ENCODE results near the gene GPX3.

GPX3 gene

GRCh38 chr5:151004499-151004898 lies 15.9 kb upstream of the GPX3 start:
- Histone ChIP-seq H2BK120ac (ENCODE audit: low read depth, low read length) (no peak overlapping the region), H3K9ac (ENCODE audit: low read depth, low read length, poor library complexity) (no peak overlapping the region), H2AFZ (ENCODE audit: low read length) (no peak overlapping the region), H3K36me3 (replicated peaks in 1 of 2; ENCODE audit: control insufficient read depth in 2 of 2, insufficient read depth in 2 of 2, low read length in 2 of 2) (no peaks in the 10 kb centered on the region), H4K8ac (ENCODE audit: low read depth, low read length) (no peak overlapping the region), H3K23ac (ENCODE audit: low read depth, low read length, poor library complexity) (no peak overlapping the region), H3K4me2 (ENCODE audit: insufficient read depth, low read length, poor library complexity, severe bottlenecking) (no peak overlapping the region), H2BK15ac (ENCODE audit: low read length) (no peak overlapping the region), H3K18ac (ENCODE audit: low read length) (no peak overlapping the region), H3K27me3 (ENCODE audit: control insufficient read depth in 3 of 3, insufficient read depth in 3 of 3, low read depth in 1 of 3, low read length in 3 of 3) (peaks cover 0 to 4% (median 0%) of the 10 kb centered on the region in 3 experiments), H3K79me1 (ENCODE audit: low read depth, low read length) (no peaks in the 10 kb centered on the region), H3K9me3 (replicated peaks in 1 of 2; ENCODE audit: control insufficient read depth in 2 of 2, insufficient read depth in 1 of 2, low read depth in 1 of 2, low read length in 2 of 2) (no peaks in the 10 kb centered on the region), H2AK5ac (ENCODE audit: low read depth, low read length) (no peak overlapping the region), H3K4ac (ENCODE audit: low read length) (no peak overlapping the region), H2BK5ac (ENCODE audit: low read length) (no peak overlapping the region), H4K91ac (ENCODE audit: low read depth, low read length, poor library complexity) (no peak overlapping the region), H3K14ac (ENCODE audit: low read length) (no peak overlapping the region), H2BK12ac (ENCODE audit: low read length) (no peak overlapping the region), H3K4me3 (ENCODE audit: low read length in 2 of 2) (no peak overlapping the region), H3K27ac (replicated peaks; ENCODE audit: low read length) (no peak overlapping the region), H3K4me1 (ENCODE audit: control insufficient read depth in 2 of 2, insufficient read depth in 1 of 2, low read depth in 1 of 2, low read length in 2 of 2) (peaks cover 0 to 8% of the 10 kb centered on the region in 2 donors)
- DNase-seq (ENCODE audit: low spot score): no peak
- no CpG with 5 or more reads among the region's 2 CpGs for WGBS, 2 donors (ENCODE audit: extremely low coverage in 2 of 2, insufficient read length in 2 of 2, insufficient replicate concordance in 1 of 2)

- H3K27me3 ChIP-seq (ENCODE audit: control insufficient read depth in 3 of 3, insufficient read depth in 3 of 3, low read depth in 1 of 3, low read length in 3 of 3): no peaks in the 10 kb centered on the region
- H3K79me1 ChIP-seq (ENCODE audit: low read depth, low read length): no peaks in the 10 kb centered on the region
- H2BK120ac ChIP-seq (ENCODE audit: low read depth, low read length): no peak overlapping the region
- no peak for DNase-seq (ENCODE audit: low spot score)
- H2BK15ac ChIP-seq (ENCODE audit: low read length): no peak overlapping the region
- H3K4me2 ChIP-seq (ENCODE audit: insufficient read depth, low read length, poor library complexity, severe bottlenecking): no peak overlapping the region
- H2AK5ac ChIP-seq (ENCODE audit: low read depth, low read length): no peak overlapping the region
- H4K8ac ChIP-seq (ENCODE audit: low read depth, low read length): no peak overlapping the region
- H3K9ac ChIP-seq (ENCODE audit: low read depth, low read length, poor library complexity): no peak overlapping the region
- no peak overlapping the region for H3K23ac ChIP-seq (ENCODE audit: low read depth, low read length, poor library complexity)
- no CpG with 5 or more reads among the region's 5 CpGs for WGBS, 2 donors (ENCODE audit: extremely low coverage in 2 of 2, insufficient read length in 2 of 2, insufficient replicate concordance in 1 of 2)
- H3K14ac ChIP-seq (ENCODE audit: low read length): no peak overlapping the region
- no peak overlapping the region for H2BK12ac ChIP-seq (ENCODE audit: low read length)
- H3K18ac ChIP-seq (ENCODE audit: low read length): no peak overlapping the region
- no peaks in the 10 kb centered on the region for H3K9me3 ChIP-seq (replicated peaks in 1 of 2; ENCODE audit: control insufficient read depth in 2 of 2, insufficient read depth in 1 of 2, low read depth in 1 of 2, low read length in 2 of 2)
- no peak overlapping the region for H3K4ac ChIP-seq (ENCODE audit: low read length)
- H4K91ac ChIP-seq (ENCODE audit: low read depth, low read length, poor library complexity): no peak overlapping the region
- no peaks in the 10 kb centered on the region for H3K36me3 ChIP-seq (replicated peaks in 1 of 2; ENCODE audit: control insufficient read depth in 2 of 2, insufficient read depth in 2 of 2, low read length in 2 of 2)
- peaks cover 0 to 8% of the 10 kb centered on the region in 2 donors for H3K4me1 ChIP-seq (ENCODE audit: control insufficient read depth in 2 of 2, insufficient read depth in 1 of 2, low read depth in 1 of 2, low read length in 2 of 2)
- no peak overlapping the region for H3K27ac ChIP-seq (replicated peaks; ENCODE audit: low read length)
- H2AFZ ChIP-seq (ENCODE audit: low read length): no peak overlapping the region
- no peak overlapping the region for H2BK5ac ChIP-seq (ENCODE audit: low read length)
- H3K4me3 ChIP-seq (ENCODE audit: low read length in 2 of 2): no peak overlapping the region
These were observed 15.0 kb upstream of the GPX3 start for GRCh38 chr5:151005187-151005949.

- H3K18ac ChIP-seq (ENCODE audit: low read length): no peak overlapping the region
- H3K27ac ChIP-seq (replicated peaks; ENCODE audit: low read length): no peak overlapping the region
- no peak for DNase-seq (ENCODE audit: low spot score)
- no peak overlapping the region for H2AK5ac ChIP-seq (ENCODE audit: low read depth, low read length)
- no peaks in the 10 kb centered on the region for H3K79me1 ChIP-seq (ENCODE audit: low read depth, low read length)
- no peak overlapping the region for H3K4me2 ChIP-seq (ENCODE audit: insufficient read depth, low read length, poor library complexity, severe bottlenecking)
- H3K4ac ChIP-seq (ENCODE audit: low read length): no peak overlapping the region
- no peak overlapping the region for H3K14ac ChIP-seq (ENCODE audit: low read length)
- H3K4me1 ChIP-seq (ENCODE audit: control insufficient read depth in 2 of 2, insufficient read depth in 1 of 2, low read depth in 1 of 2, low read length in 2 of 2): peaks cover 0 to 8% of the 10 kb centered on the region in 2 donors
- H4K91ac ChIP-seq (ENCODE audit: low read depth, low read length, poor library complexity): no peak overlapping the region
- H2BK5ac ChIP-seq (ENCODE audit: low read length): no peak overlapping the region
- H3K23ac ChIP-seq (ENCODE audit: low read depth, low read length, poor library complexity): no peak overlapping the region
- H2BK120ac ChIP-seq (ENCODE audit: low read depth, low read length): no peak overlapping the region
- WGBS, 2 donors (ENCODE audit: extremely low coverage in 2 of 2, insufficient read length in 2 of 2, insufficient replicate concordance in 1 of 2): no CpG with 5 or more reads among the region's 7 CpGs
- H3K9me3 ChIP-seq (replicated peaks in 1 of 2; ENCODE audit: control insufficient read depth in 2 of 2, insufficient read depth in 1 of 2, low read depth in 1 of 2, low read length in 2 of 2): no peaks in the 10 kb centered on the region
- no peaks in the 10 kb centered on the region for H3K36me3 ChIP-seq (replicated peaks in 1 of 2; ENCODE audit: control insufficient read depth in 2 of 2, insufficient read depth in 2 of 2, low read length in 2 of 2)
- no peaks in the 10 kb centered on the region for H3K27me3 ChIP-seq (ENCODE audit: control insufficient read depth in 3 of 3, insufficient read depth in 3 of 3, low read depth in 1 of 3, low read length in 3 of 3)
- no peak overlapping the region for H2BK12ac ChIP-seq (ENCODE audit: low read length)
- H4K8ac ChIP-seq (ENCODE audit: low read depth, low read length): no peak overlapping the region
- H2BK15ac ChIP-seq (ENCODE audit: low read length): no peak overlapping the region
- H3K4me3 ChIP-seq (ENCODE audit: low read length in 2 of 2): no peak overlapping the region
- no peak overlapping the region for H2AFZ ChIP-seq (ENCODE audit: low read length)
- no peak overlapping the region for H3K9ac ChIP-seq (ENCODE audit: low read depth, low read length, poor library complexity)
These were observed 14.3 kb upstream of the GPX3 start for GRCh38 chr5:151005950-151006576.

- H3K18ac ChIP-seq (ENCODE audit: low read length): no peak overlapping the region
- no peak overlapping the region for H3K9ac ChIP-seq (ENCODE audit: low read depth, low read length, poor library complexity)
- H3K27ac ChIP-seq (replicated peaks; ENCODE audit: low read length): no peak overlapping the region
- H2AFZ ChIP-seq (ENCODE audit: low read length): no peak overlapping the region
- no peaks in the 10 kb centered on the region for H3K36me3 ChIP-seq (replicated peaks in 1 of 2; ENCODE audit: control insufficient read depth in 2 of 2, insufficient read depth in 2 of 2, low read length in 2 of 2)
- no peak overlapping the region for H2BK12ac ChIP-seq (ENCODE audit: low read length)
- no peak overlapping the region for H3K4ac ChIP-seq (ENCODE audit: low read length)
- H3K4me2 ChIP-seq (ENCODE audit: insufficient read depth, low read length, poor library complexity, severe bottlenecking): no peak overlapping the region
- no peaks in the 10 kb centered on the region for H3K79me1 ChIP-seq (ENCODE audit: low read depth, low read length)
- H2BK15ac ChIP-seq (ENCODE audit: low read length): no peak overlapping the region
- no peak overlapping the region for H2BK5ac ChIP-seq (ENCODE audit: low read length)
- H4K8ac ChIP-seq (ENCODE audit: low read depth, low read length): no peak overlapping the region
- H3K14ac ChIP-seq (ENCODE audit: low read length): no peak overlapping the region
- no peak overlapping the region for H4K91ac ChIP-seq (ENCODE audit: low read depth, low read length, poor library complexity)
- WGBS, 2 donors (ENCODE audit: extremely low coverage in 2 of 2, insufficient read length in 2 of 2, insufficient replicate concordance in 1 of 2): no CpG with 5 or more reads among the region's 5 CpGs
- H3K27me3 ChIP-seq (ENCODE audit: control insufficient read depth in 3 of 3, insufficient read depth in 3 of 3, low read depth in 1 of 3, low read length in 3 of 3): no peaks in the 10 kb centered on the region
- H3K9me3 ChIP-seq (replicated peaks in 1 of 2; ENCODE audit: control insufficient read depth in 2 of 2, insufficient read depth in 1 of 2, low read depth in 1 of 2, low read length in 2 of 2): no peaks in the 10 kb centered on the region
- H3K23ac ChIP-seq (ENCODE audit: low read depth, low read length, poor library complexity): no peak overlapping the region
- H2BK120ac ChIP-seq (ENCODE audit: low read depth, low read length): no peak overlapping the region
- no peak overlapping the region for H3K4me3 ChIP-seq (ENCODE audit: low read length in 2 of 2)
- H3K4me1 ChIP-seq (ENCODE audit: control insufficient read depth in 2 of 2, insufficient read depth in 1 of 2, low read depth in 1 of 2, low read length in 2 of 2): peaks cover 0 to 8% of the 10 kb centered on the region in 2 donors
- DNase-seq (ENCODE audit: low spot score): no peak
- no peak overlapping the region for H2AK5ac ChIP-seq (ENCODE audit: low read depth, low read length)
These were observed 13.6 kb upstream of the GPX3 start for GRCh38 chr5:151006704-151007334.
